ENCODE results near the gene ZNF750.
"Not testable (repeated sequence)": the region's sequence is repeated elsewhere in the genome, so short reads cannot be mapped to it uniquely, and the experiment has no call there.

Gene ZNF750

DNA sequence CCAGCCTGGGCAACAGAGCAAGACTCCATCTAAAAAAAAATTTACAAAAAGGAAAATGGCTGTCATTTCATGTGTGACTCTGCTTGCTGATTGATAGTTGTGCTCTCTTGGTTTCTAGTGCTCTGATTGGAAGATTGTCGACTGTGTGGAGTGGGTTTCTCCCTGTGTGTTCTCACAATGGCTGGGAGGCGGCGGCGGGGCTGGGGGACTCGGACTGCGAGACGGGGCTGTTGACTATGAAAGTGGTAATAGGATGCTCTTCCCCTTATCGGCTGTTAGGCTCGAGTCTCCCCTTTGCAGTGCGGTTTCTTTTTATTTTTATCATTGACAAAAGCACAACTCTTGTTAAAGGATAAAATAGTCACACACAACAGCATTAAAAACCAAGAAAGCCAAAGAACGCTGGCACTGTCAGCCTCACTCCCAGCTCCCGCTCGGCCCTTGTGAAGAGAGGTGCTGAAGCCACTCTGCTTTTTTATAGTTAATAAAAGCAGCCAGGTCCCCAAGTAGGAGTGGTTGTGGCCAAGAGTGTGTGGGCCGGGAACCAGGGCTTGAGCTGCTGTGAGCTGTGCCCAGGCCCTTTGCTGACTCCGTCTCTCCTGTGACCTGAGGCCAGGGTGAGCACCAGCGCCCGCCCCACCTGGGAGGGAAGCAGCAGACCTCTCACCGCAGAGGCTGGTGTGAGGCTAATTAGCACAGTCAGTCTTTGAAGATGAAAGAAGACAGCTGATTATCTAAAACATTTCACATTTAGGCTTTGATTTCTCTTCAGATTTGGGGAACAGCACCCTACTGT, 51.4 kb downstream of the ZNF750 start:
- H3K4me3 ChIP-seq (ENCODE audit: low read length): no peak overlapping the region
- no peaks in the 10 kb centered on the region for H3K27me3 ChIP-seq (ENCODE audit: control insufficient read depth, low read length)
- H4K20me1 ChIP-seq (ENCODE audit: control insufficient read depth, insufficient read depth, low read depth, low read length): no peaks in the 10 kb centered on the region
- no peak overlapping the region for H3K27ac ChIP-seq (ENCODE audit: low read depth, low read length)
- H3K4me2 ChIP-seq (ENCODE audit: low read length): no peak overlapping the region
- no peaks in the 10 kb centered on the region for H3F3A ChIP-seq (ENCODE audit: control insufficient read depth, insufficient read depth)
- H3K79me2 ChIP-seq (ENCODE audit: control insufficient read depth, low read length): peaks cover 5% of the 10 kb centered on the region
- no peaks in the 10 kb centered on the region for H3K4me1 ChIP-seq (ENCODE audit: control insufficient read depth, low read length)
- TF ChIP-seq, protein P1, sequence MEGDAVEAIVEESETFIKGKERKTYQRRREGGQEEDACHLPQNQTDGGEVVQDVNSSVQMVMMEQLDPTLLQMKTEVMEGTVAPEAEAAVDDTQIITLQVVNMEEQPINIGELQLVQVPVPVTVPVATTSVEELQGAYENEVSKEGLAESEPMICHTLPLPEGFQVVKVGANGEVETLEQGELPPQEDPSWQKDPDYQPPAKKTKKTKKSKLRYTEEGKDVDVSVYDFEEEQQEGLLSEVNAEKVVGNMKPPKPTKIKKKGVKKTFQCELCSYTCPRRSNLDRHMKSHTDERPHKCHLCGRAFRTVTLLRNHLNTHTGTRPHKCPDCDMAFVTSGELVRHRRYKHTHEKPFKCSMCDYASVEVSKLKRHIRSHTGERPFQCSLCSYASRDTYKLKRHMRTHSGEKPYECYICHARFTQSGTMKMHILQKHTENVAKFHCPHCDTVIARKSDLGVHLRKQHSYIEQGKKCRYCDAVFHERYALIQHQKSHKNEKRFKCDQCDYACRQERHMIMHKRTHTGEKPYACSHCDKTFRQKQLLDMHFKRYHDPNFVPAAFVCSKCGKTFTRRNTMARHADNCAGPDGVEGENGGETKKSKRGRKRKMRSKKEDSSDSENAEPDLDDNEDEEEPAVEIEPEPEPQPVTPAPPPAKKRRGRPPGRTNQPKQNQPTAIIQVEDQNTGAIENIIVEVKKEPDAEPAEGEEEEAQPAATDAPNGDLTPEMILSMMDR (IDR thresholded peaks at IDR 0.05; ENCODE audit: low read depth, low read length, poor library complexity, severe bottlenecking): no peak
- TF ChIP-seq EZH2phosphoT487 (IDR thresholded peaks at IDR 0.05; ENCODE audit: borderline replicate concordance, low read length): no peak
- no peaks in the 10 kb centered on the region for H3K9me2 ChIP-seq (replicated peaks; ENCODE audit: control insufficient read depth, low read length)
- H3K36me3 ChIP-seq (ENCODE audit: control insufficient read depth, low read length): peaks cover 14% of the 10 kb centered on the region
- no peaks in the 10 kb centered on the region for H3K9me3 ChIP-seq (ENCODE audit: control insufficient read depth, insufficient read depth, low read length)

DNA sequence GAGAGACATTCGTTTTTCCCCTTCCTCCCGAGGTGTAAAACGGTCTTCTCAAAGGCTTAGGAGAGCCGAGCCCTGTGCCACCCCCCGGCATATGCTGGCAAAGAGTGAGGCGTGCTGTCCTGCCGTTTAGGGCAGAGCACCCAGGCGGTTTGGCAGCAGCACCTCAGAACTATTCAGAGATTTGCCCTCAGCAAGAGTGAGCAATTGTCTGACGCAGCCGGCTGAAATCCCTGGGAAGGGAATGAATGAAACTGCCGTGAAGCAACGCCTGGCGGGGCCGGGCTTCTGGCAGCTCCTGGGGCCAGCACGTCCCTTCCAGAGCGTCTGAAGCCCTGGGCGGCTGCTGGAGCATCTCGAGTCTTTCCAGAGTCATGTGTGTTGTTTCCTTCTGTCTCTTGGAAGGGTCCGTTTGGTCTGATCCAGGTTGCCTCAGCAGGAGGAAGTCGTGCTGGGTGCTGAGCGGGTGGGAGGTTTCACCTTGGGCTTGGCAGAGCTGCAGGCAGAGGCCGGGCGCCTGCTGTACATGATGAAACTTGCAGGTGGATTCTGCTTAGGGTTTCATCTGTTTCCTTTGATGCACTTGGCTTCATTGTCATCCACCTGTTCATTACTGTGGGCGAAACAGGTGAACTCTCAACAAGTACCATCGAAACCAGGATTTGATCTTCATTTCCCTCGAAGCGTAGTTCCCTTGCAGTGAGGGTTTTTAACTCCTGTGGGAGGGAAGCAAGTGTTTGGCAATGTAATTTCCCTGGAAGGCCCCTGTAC, 52.6 kb downstream of the ZNF750 start:
- H3K27me3 ChIP-seq (ENCODE audit: control insufficient read depth, low read length): no peaks in the 10 kb centered on the region
- no peaks in the 10 kb centered on the region for H3K9me3 ChIP-seq (ENCODE audit: control insufficient read depth, insufficient read depth, low read length)
- H3K4me3 ChIP-seq (ENCODE audit: low read length): no peak overlapping the region
- H3K36me3 ChIP-seq (ENCODE audit: control insufficient read depth, low read length): peaks cover 25% of the 10 kb centered on the region
- no peak overlapping the region for H3K27ac ChIP-seq (ENCODE audit: low read depth, low read length)
- H3K9me2 ChIP-seq (replicated peaks; ENCODE audit: control insufficient read depth, low read length): no peaks in the 10 kb centered on the region
- no peak overlapping the region for H3K4me2 ChIP-seq (ENCODE audit: low read length)
- no peaks in the 10 kb centered on the region for H3K79me2 ChIP-seq (ENCODE audit: control insufficient read depth, low read length)
- no peaks in the 10 kb centered on the region for H3K4me1 ChIP-seq (ENCODE audit: control insufficient read depth, low read length)
- TF ChIP-seq, protein P1 (IDR thresholded peaks at IDR 0.05; ENCODE audit: low read depth, low read length, poor library complexity, severe bottlenecking): no peak
- no peak for TF ChIP-seq EZH2phosphoT487 (IDR thresholded peaks at IDR 0.05; ENCODE audit: borderline replicate concordance, low read length)
- H4K20me1 ChIP-seq (ENCODE audit: control insufficient read depth, insufficient read depth, low read depth, low read length): no peaks in the 10 kb centered on the region
- no peaks in the 10 kb centered on the region for H3F3A ChIP-seq (ENCODE audit: control insufficient read depth, insufficient read depth)

DNA sequence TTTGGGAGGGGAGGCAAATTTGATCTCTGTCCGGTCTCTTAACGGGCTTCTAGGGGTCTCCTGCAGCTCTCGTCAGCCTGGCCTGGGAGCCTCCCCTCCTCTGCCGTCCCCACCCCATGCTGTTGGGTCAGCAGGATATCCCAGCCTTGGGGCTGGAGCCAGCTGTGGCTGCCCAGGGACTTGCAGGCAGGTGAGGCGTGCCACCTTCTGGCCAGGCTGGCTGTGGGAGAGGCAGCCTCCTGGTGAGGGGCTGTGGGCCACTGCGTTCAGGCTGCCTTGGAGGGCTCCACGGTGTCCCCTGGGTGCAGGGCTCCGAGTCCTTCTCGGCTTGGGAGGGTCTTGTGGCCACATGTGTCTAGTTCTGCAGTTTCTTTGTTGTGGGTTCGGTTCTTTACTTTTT, 53.4 kb downstream of the ZNF750 start:
- Histone ChIP-seq H3K9me2 (replicated peaks; ENCODE audit: control insufficient read depth, low read length) (no peaks in the 10 kb centered on the region), H3K4me3 (ENCODE audit: low read length) (no peak overlapping the region), H3K4me1 (ENCODE audit: control insufficient read depth, low read length) (peaks cover 4% of the 10 kb centered on the region), H3K27me3 (ENCODE audit: control insufficient read depth, low read length) (no peaks in the 10 kb centered on the region), H4K20me1 (ENCODE audit: control insufficient read depth, insufficient read depth, low read depth, low read length) (no peaks in the 10 kb centered on the region), H3K4me2 (ENCODE audit: low read length) (no peak overlapping the region), H3F3A (ENCODE audit: control insufficient read depth, insufficient read depth) (no peaks in the 10 kb centered on the region), H3K9me3 (ENCODE audit: control insufficient read depth, insufficient read depth, low read length) (no peaks in the 10 kb centered on the region), H3K27ac (ENCODE audit: low read depth, low read length) (no peak overlapping the region), H3K36me3 (ENCODE audit: control insufficient read depth, low read length) (peaks cover 30% of the 10 kb centered on the region), H3K79me2 (ENCODE audit: control insufficient read depth, low read length) (no peaks in the 10 kb centered on the region)
- no peak for TF ChIP-seq EZH2phosphoT487 (IDR thresholded peaks at IDR 0.05; ENCODE audit: borderline replicate concordance, low read length)
- TF ChIP-seq, protein P1 (IDR thresholded peaks at IDR 0.05; ENCODE audit: low read depth, low read length, poor library complexity, severe bottlenecking): no peak

DNA sequence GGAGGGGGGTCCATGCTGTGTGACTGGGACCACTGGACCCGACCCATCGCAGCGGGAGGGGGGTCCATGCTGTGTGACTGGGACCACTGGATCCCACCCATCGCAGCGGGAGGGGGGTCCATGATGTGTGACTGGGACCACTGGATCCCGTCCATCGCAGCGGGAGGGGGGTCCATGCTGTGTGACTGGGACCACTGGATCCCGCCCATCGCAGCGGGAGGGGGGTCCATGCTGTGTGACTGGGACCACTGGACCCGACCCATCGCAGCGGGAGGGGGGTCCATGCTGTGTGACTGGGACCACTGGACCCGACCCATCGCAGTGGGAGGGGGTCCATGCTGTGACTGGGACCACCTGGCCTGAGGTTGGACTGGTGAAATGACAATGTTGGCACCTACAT, 54.2 kb downstream of the ZNF750 start:
- not testable (repeated sequence) for H3K4me1 ChIP-seq (ENCODE audit: control insufficient read depth, low read length); H3K79me2 ChIP-seq (ENCODE audit: control insufficient read depth, low read length); H4K20me1 ChIP-seq (ENCODE audit: control insufficient read depth, insufficient read depth, low read depth, low read length); H3K9me2 ChIP-seq (replicated peaks; ENCODE audit: control insufficient read depth, low read length); H3K27me3 ChIP-seq (ENCODE audit: control insufficient read depth, low read length); H3F3A ChIP-seq (ENCODE audit: control insufficient read depth, insufficient read depth); H3K27ac ChIP-seq (ENCODE audit: low read depth, low read length); H3K4me3 ChIP-seq (ENCODE audit: low read length); H3K4me2 ChIP-seq (ENCODE audit: low read length); H3K9me3 ChIP-seq (ENCODE audit: control insufficient read depth, insufficient read depth, low read length)
- H3K36me3 ChIP-seq (ENCODE audit: control insufficient read depth, low read length): peaks cover 30% of the 10 kb centered on the region

All from DOHH2 (cell line).